ENCODE measurements around the gene DOCK2.

DOCK2 gene

DNA sequence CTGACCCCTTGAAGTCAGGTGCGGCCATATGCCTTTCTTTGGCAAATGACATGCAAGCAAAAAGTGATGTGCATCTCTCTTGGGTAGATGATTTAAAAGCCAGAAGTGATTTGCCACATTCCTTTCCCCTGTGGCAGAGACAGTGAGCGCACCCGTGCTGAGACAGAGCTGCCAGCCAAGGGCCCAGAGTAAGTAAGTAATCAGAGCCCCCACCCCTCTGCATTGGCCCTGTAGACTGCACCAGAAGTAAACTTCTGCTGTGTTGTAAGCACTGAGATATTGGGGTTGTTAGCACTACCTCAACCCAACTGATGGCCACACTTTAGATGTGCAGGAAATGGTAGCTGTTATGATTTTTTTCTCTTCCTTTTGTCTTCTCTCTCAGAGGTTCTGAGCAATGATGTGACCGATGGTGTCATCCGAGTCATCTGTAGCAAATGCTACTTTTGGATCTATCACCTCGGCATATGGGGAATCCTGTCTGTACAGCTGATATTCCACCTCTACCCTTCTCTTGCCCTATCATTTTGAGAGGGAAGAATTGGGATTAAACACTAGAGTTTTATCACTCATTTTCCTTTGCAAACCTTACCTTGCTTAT is 58.0 kb downstream of the DOCK2 start:
- DNase-seq, result no peak

DNA sequence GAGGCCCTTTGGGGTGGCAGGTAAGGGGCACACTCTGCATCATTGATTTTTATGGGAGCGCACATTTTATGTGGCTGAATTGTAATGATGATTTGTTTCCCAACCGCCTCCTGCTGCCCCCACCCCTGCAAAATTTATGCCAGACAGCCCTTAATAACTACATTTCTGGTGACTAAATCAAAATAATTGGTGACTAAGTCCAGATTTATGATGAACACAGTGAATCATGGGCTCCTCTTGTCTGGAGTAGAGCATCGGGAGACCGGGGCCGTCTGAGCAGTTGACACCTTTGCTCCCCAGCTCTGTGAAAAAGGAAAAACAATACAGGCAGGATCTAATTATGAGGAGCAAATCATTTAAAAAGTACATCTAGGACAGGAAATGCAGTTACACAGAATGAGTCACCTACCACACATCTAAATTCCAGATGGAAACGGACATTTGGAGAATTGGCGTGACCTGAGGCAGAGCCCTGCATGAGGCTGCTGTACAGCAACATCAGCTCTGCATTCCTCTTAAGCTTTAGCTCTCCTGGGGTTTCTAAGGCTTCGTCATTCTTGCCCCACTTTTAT is 58.9 kb downstream of the DOCK2 start:
- no peak for DNase-seq

DNA sequence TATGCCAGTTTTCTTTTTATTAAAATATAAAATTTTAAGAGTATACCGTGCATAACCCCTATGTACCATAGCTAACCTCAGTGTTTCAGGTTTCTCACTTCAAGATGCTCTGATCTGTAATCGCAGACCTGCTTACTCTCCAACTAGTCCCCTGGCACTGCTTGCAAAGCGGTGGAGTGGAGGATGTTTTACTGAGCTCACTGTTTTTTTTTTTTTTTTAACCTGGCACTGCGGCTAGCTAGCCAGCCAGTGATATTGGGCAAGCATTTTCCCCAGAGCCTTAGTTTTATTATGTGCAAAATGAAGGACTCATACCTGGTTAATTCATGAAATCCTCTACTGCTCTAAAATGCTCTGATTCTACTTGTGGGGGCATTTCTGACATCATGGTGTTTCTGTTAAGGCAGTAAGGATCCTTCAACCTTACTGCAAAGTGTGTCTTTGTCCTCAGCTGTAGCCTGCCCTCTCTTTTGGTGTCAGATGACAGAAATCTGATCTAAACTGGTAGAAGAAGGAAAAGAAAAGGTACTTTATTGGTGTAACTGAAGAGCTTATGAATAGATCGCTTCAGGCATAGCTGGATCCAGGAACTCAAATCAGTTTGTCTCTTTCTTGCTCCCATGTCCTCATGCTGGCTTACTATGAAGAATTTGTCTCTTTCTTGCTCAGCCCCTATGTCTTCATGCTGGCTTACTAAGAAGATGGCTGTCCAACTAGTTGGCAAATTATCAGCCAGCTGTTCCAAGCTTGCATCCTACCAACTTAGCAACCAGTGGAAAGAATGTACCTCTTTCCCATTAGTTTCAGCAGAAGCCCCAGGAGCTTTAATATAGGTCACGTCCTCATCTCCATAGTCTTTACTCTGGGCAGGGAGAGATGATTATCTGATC is 59.8 kb downstream of the DOCK2 start:
- no peak for DNase-seq

DNA sequence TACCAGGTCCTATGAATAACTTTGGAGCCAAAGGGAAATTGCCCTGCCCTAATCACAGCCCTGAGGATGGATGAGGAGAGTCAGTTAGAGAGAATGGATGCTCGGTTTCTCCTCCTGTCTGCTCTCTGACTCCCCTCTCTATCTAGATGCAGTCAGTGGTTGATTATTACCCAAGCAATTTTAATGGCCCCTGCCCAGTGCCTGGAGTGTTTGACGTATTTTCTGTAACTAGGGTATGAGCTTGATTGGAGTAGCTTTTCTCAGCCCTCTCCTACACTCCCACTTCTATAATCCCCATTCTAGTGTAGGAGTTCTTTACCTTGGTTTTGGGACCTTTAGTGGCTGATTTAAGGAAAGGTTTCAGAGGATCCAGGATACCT is 60.4 kb downstream of the DOCK2 start:
- DNase-seq, result no peak

DNA sequence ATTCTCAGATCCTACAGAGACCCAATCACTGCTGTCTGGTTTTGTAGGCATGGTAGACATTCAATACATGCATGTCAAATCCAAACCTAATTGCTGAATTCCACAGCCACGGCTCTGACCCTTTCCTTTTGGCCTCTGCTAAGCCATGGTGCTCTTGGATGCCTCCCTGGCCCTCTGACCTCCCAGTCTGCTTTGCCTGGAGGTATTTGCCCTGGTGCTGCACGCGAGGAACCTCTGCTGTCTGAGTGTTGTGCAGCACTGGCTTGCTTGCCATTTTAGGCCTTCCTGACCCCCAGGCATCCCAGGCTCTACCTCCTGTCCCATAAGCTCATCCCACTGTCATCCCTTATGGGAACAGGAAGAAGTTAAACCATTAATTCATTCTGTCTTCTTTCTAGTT is 60.9 kb downstream of the DOCK2 start:
- DNase-seq, result no peak

DNA sequence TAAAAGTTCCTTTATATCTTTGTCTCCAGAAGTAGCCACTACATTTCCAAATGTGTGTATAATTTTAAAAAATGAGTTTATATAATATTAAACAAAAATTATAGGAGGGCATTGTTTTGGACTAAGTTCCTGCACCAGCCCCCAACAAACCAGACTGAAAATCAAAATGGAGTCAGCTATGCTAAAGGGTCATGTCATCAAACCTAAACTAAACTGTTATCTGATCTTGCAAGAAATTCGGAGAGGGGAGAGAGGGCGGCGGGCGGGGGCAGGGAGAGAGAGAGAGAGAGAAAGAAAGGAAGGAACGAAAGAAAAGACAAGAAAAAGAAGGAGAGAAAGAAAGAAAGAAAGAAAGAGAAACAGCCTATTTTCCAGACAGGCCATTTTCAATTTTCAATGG is 63.5 kb downstream of the DOCK2 start:
- DNase-seq, result no peak

DNA sequence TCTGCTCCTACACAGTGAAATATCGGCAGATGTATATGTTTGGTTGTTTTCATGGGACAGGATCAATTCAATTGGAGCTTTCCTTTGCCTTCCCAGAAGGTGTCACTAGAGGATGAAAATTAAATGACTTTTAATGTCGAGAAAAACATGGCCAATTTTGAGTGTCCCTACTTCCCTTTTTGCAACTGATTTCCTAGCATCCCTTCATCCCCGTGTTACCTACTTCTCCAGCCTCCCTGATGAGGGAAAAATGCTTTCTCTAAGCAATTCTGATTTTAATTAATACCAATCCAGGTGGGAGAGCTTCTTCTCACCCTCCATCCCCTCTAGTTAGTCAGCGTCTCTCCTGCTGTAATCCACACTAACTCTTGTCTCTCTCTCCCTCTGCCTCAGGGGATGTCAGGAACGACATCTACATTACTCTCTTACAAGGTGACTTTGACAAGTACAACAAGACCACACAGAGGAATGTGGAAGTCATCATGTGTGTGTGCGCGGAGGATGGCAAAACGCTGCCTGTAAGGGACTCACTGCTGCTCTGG is 64.9 kb downstream of the DOCK2 start:
- no peak for DNase-seq

DNA sequence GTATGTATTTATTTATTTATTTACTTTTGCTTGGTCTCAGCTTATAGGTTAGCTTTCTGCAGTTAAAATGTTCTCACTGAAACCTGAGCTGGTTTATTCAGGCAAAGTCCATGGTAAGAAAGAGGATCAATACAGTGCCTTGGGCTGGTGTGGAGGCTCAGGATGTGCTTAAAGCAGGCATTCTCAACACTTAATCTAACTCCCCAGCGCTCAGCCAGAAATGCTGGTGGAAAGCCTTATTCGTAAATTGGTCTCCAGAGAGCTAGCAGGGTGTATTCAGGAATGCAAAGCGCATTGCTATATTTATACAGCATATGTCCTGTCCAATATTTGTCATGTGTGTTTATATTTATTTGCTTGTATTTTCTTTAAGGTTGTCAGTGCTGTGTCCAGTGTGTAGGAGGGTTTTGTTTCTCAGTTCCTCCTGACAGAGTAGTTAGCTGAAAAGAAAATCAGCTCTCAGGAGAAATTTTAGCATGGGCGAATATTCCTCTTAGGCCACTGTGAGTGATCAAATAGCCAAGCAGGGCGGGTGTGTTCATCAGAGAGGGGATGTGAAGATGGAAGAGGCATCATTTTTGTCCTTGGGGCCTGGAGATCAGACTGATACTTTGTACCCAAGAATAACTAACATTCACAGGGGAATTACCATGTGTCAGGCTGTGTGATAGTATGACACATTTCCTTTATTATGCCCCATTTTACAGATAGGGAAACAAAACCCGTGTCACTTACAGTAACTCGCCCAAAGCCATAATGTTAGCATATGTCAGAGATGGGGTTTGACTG is 65.8 kb downstream of the DOCK2 start:
- DNase-seq, result no peak

DNA sequence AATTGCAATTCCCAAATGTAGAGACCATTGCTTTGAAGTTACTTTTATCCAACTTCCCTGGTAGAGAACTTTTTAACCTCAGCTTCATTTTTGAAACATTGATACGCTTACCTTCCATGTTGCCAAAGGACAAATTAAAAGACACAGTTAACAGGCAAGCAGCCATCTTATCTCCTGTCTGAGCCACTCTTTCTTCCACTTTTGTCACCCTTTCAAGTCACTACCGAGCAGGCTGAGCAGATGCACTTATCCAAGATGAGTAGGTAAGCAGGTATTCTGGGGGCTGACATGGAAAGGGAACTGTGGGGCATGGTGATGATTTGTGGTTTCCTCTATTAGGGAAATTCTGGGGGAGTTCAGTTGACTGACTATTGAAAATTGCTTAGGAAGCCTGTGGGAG is 66.7 kb downstream of the DOCK2 start:
- no peak for DNase-seq

DNA sequence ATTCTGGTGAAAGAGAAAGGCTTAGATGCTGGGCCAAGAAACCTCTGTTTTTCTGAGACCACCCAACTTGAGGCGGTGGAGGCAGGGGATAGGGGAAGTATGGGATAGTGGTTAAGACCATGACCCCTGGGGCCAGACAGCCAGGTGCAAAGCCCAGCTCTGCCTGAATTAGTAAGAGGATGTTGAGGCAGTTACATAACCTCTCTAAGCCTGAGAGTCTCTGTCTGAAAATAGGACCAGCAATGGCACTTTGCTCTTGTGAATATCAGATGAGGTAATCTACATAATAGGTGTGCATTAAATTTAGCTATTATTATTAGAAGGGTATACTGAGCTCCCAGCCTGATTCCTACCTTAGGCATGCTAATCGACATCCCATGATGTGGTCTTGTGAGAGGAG is 68.2 kb downstream of the DOCK2 start:
- no peak for DNase-seq

DNA sequence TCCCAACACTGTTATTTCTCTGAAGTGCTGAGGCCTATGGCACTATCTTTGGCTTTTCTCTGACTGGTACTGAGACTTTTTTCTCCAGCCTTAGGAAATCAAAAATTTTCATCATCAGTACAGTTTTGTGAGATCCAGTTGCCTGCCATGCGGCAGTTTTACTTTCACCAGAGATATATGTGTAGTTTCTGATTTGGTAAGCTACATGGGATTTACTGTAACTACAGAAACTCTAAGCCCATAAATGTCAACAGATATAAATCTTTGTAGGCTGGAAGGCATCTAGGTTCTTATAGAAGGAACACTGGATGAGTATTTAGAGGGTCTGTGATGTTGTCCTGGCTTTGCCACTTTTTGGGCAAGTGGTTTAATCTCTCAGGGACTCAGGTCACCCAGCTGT is 69.0 kb downstream of the DOCK2 start:
- no peak for DNase-seq

DNA sequence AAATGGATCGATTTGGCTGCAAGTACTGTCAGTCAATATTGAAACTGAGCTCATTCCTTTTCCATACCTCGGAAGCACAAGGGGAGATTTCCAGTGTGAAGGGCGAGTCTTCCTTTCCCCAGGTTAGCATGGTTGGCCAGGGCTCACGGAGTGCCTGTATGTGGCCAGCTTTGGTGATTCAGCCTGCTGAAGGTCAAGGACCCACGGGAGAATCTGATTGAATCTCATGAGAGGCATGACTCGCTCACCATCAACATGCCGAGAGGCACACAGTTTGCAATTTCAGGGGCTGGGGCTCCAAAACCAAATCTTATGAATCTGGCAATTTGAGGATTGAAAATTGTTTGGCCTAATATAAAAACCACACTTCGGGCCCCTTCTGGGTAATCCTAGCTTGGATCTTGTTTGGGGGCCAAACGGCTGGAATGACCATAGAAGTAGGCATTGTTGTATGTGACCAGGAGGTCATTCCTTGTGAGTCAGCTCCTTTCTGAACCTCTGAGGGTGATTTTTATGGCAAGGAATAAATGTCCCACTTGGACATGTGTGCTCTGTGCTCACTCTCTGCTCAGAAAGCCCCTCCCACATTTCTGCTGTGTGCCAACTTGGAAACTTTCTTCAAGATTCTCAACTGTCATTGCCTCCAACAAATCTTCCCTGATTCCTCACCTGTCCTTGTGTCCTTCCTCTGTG is 69.8 kb downstream of the DOCK2 start:
- DNase-seq, result no peak

DNA sequence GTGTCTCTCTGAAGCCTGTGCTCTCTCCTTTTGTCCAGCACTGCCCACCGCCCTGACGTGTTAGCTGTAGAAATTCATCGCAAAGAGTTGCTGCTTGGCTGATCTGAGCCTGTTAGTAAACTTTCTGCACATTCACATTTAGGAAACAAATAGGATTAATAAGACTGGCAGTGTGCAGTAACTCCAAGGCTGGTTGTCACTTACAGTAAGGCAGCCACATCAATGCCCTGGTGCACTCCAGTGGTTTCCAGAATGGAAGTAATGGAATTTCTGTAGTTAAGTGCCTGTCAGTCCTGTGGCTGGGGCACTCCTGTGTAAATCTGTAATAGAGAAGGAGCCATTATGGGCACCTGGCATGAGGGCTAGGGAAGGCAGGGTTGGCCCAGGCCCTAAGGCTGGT is 70.6 kb downstream of the DOCK2 start:
- DNase-seq, result no peak

DNA sequence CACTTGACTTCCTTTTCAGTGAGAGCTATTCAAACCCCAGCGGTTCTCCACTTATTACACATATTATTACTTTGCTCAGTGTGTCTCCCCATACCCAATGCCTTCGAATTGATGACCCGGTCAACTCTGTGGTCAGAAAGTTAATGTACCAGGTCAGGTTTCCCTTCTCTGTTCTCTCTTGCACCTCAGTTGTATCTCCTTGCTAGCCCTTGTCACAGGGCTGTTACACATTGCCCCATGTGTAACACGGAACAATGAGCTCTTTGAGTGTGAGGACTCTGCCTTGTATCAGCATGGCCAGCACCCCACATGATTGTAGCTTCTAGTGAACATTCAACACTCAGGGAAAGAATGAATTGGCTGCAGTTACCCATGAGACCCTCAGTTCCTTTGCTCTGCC is 73.6 kb downstream of the DOCK2 start:
- DNase-seq, result no peak

DNA sequence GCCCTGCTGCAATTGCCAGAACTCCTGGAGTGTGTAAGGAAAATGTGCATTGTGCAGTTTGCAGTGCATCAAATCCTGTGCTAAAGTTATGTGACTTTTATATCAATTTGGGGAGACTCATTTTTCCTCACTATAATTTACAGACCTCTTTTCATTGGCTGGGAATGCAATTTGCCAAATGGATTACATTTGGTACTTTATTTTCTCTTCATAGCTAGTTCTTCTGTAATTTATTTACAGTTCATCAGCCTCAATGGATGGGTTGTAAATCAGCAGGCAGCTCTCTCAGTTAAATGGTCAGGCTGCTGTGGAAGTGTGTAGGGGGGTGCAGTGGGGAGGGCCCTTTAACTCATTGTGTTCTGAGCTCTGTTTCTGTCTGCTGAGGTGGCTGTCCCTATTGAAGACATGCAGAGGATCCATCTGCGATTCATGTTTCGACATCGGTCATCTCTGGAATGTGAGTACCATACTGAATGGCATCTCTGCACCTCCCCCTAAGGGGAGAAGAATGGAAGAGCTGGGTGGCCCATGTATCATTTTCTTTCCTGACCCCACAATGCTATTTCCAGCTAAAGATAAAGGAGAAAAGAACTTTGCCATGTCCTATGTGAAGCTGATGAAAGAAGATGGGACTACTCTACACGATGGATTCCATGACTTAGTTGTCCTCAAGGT is 74.6 kb downstream of the DOCK2 start:
- DNase-seq, result no peak

DNA sequence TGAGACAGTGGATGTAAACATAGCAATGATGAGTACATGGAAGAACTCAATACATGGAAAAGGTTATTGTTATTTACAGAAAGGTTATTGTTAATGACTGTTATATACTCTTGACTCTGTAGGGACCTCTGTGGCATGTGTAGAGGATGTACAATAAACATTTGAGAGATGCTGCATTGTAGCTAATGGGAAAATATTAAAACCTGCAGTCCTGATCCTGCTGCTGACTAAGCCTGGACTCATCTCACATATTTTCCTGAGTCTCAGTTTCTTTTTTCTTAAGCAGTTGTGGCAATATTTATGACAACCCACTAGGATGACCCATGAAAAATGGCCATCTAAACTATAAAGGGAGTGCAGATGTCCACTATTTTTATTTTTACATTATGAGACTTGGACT is 75.4 kb downstream of the DOCK2 start:
- no peak for DNase-seq

DNA sequence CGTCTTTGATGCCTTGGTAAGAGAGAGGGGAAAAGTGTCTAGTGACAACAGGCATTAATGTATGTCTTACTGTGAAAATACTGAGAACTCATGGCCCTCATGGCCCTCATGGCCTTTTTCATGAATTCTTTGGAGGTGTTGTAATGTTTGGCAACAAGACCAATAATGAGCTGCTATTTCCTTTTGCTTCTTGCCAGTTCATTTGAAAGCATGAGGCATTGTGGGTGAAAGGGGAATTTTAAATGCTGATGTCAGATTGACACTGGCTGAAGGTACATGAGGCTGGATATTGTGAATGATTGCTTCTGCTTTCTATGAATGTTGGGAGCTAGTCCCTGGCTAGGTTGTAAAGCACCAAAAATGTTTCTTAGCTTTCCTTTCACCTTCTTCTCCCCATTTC is 79.2 kb downstream of the DOCK2 start:
- no peak for DNase-seq

DNA sequence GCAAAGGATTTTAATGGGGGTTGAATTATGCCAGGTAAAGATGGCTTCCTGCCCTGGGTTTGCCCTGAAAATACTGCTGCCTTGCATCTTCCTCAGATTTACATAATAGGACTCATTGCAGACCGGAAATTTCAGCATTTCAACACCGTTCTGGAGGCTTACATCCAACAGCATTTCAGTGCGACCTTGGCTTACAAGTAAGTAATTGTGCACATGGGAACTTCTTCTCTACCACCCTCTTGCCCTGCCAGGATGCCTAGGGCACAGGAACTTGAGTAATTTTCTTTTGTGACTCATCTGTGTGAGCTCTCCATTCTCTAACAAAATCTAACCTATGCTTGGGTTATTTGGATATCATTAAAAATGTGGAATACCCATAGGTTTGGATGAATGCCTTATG is 80.2 kb downstream of the DOCK2 start:
- DNase-seq, result no peak

DNA sequence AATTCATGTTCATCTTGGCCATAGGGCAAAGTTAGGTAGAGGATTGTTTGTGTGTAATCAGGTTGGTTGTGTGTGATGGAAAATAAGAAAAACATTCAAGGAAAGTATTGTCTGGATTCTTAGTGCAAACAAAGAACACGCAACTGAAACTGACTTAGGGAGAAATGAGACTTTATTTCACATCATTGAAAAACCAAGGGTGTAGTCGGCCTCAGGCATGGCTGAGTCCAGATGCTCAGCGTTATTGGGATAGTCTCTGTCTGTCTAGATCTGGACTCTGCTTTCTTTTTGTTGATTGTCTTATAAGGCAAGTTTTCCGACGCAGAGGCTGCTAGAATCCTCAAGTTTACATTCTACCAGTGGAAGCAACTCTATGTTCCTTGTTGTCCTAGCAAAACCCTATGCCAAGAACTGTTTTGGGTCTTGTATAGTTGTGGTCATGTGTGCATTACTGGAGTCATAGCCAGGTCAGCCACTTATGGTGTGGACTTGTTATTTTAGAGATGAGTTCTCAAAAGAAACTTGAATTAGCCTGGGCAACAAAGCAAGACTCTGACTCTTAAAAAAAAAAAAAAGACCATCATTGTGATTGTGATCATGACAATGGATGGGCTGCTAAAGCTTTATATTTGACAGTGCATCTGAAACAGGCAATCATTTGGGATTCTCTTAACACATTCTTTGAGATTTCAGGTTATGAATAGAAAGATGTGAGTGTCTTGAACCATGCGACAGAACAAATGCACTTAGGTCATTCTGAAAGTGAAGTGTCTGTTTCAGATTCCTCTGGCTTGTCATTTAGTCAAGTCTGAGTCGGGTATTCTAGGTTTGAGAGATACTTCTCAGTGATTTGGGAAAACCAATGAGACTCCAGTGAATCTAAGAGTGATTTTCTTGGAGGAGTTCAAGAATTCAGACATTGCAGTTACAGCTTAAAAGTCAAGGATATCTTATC is 82.6 kb downstream of the DOCK2 start:
- no peak for DNase-seq

DNA sequence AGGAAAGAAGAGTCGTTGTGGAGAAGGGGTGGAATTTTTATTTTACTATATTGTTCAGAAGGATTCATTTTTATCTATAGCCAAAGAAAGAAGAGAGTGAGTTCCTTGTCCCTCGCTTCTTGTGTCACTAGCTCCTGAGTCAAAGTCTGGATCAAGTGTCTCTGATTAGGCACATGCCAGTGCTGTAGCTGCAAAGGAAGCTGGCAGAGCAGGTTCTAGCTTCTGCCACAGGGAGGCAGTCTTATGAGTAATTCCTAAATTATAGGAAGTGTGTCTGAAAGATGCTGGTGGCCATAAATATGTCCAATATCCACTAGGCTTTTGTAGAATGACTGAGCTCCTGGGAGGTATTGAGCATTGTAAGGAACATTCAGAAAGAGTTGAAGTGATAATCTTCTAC is 84.7 kb downstream of the DOCK2 start:
- no peak for DNase-seq

Data from activated T-cell treated with anti-CD3 and anti-CD28 coated beads for 4 hours (primary cell).